Skeletal muscle cell (primary cell): ENCODE data around the gene TCERG1L.
"Not testable (repeated sequence)": the region's sequence is repeated elsewhere in the genome, so short reads cannot be mapped to it uniquely, and the experiment has no call there.

ENCODE experiments used
- DNase-seq: peaks from one replicate; pipeline ENCODE4 v3.0.0-alpha.2; 2010; ENCODE audit warnings: low read depth
- H3K4me3 ChIP-seq: 2 replicates; pipeline ENCODE4 v1.5.1; 2011; ENCODE audit warnings: low read depth, mild to moderate bottlenecking, control low read depth, low read length, moderate library complexity

The TCERG1L gene

GRCh38 chr10:131311661-131312477 is at the start of gene TCERG1L:
Gene TCERG1L (minus strand): TSS chr10:131311721. CDS start chr10:131311635, 86 bp downstream.
- no peak for DNase-seq
- H3K4me3 ChIP-seq, result no peak within 1 kb of the TSS

- no peak overlapping the region for H3K4me3 ChIP-seq
- DNase-seq, result no peak
These were observed 47.4 kb upstream of the TCERG1L start for GRCh38 chr10:131358741-131359442.

GRCh38 chr10:131356442-131356841 is 44.9 kb upstream of the TCERG1L start:
- no peak overlapping the region for H3K4me3 ChIP-seq
- DNase-seq, result no peak

GRCh38 chr10:131355881-131356280 is 44.4 kb upstream of the TCERG1L start:
- no peak for DNase-seq
- no peak overlapping the region for H3K4me3 ChIP-seq

GRCh38 chr10:131355056-131355455 is 43.5 kb upstream of the TCERG1L start:
- no peak for DNase-seq
- no peak overlapping the region for H3K4me3 ChIP-seq

- no peak overlapping the region for H3K4me3 ChIP-seq
- no peak for DNase-seq
These were observed 42.9 kb upstream of the TCERG1L start for GRCh38 chr10:131354380-131354779.

- no peak for DNase-seq
- no peak overlapping the region for H3K4me3 ChIP-seq
These were observed 41.3 kb upstream of the TCERG1L start for GRCh38 chr10:131352765-131353290.

GRCh38 chr10:131350660-131351059 is 39.1 kb upstream of the TCERG1L start:
- no peak overlapping the region for H3K4me3 ChIP-seq
- DNase-seq, result no peak

GRCh38 chr10:131350245-131350644 is 38.7 kb upstream of the TCERG1L start:
- DNase-seq, result no peak
- no peak overlapping the region for H3K4me3 ChIP-seq

GRCh38 chr10:131346456-131346855 is 34.9 kb upstream of the TCERG1L start:
- DNase-seq, result no peak
- H3K4me3 ChIP-seq, result no peak overlapping the region

GRCh38 chr10:131345691-131346090 is 34.2 kb upstream of the TCERG1L start:
- DNase-seq, result no peak
- H3K4me3 ChIP-seq, result no peak overlapping the region

GRCh38 chr10:131344747-131345146 is 33.2 kb upstream of the TCERG1L start:
- DNase-seq, result no peak
- no peak overlapping the region for H3K4me3 ChIP-seq

- no peak overlapping the region for H3K4me3 ChIP-seq
- DNase-seq, result no peak
These were observed 26.2 kb upstream of the TCERG1L start for GRCh38 chr10:131337741-131338140.

- no peak for DNase-seq
- H3K4me3 ChIP-seq, result no peak overlapping the region
These were observed 21.3 kb upstream of the TCERG1L start for GRCh38 chr10:131332821-131333220.

- no peak for DNase-seq
- H3K4me3 ChIP-seq, result no peak overlapping the region
These were observed 12.4 kb upstream of the TCERG1L start for GRCh38 chr10:131323880-131324279.

- no peak for DNase-seq
- H3K4me3 ChIP-seq, result no peak overlapping the region
These were observed 11.5 kb upstream of the TCERG1L start for GRCh38 chr10:131323025-131323424.

- not testable (repeated sequence) for DNase-seq, H3K4me3 ChIP-seq
These were observed 11.1 kb upstream of the TCERG1L start for GRCh38 chr10:131322575-131322974.

GRCh38 chr10:131320860-131321604 is 9.5 kb upstream of the TCERG1L start:
- H3K4me3 ChIP-seq, result no peak overlapping the region
- no peak for DNase-seq

GRCh38 chr10:131318814-131319213 is 7.3 kb upstream of the TCERG1L start:
- DNase-seq, result no peak
- no peak overlapping the region for H3K4me3 ChIP-seq

- no peak overlapping the region for H3K4me3 ChIP-seq
- DNase-seq, result no peak
These were observed 6.8 kb upstream of the TCERG1L start for GRCh38 chr10:131318291-131318690.
